ENCODE data around the gene LRRC75A. TPM values are rescaled to one million over a fixed set of nuclear protein-coding genes. Genes with fewer than 3 reads are reported as not detected.

Gene LRRC75A
- polyA plus RNA-seq, 1 donor (not counting 4 experiments of a cell fraction or from before 2014, with no cell fraction given), result not detected

- no peaks in the 10 kb centered on the region for H3K9me3 ChIP-seq (ENCODE audit: control insufficient read depth, low read depth, low read length)
- H3K4me1 ChIP-seq (ENCODE audit: control insufficient read depth, extremely low read depth, insufficient read depth, low read length), result no peaks in the 10 kb centered on the region
- no peak for TF ChIP-seq CTCF (optimal IDR thresholded peaks at IDR 0.05 in 1 of 3, IDR thresholded peaks at IDR 0.05 in 1 of 3, conservative IDR thresholded peaks at IDR 0.05 in 1 of 3; ENCODE audit: extremely low read depth in 1 of 3, insufficient read depth in 2 of 3, low read length in 3 of 3)
- no peak for TF ChIP-seq EZH2 (IDR thresholded peaks at IDR 0.05; ENCODE audit: low read length)
- peaks cover 40% of the 10 kb centered on the region for H3K27me3 ChIP-seq (ENCODE audit: control insufficient read depth, extremely low read depth, insufficient read depth, low read length)
- FAIRE-seq (no peak), DNase-seq (ENCODE audit: low read depth, low spot score) (no peak)
- no peak overlapping the region for H2AFZ ChIP-seq (ENCODE audit: control insufficient read depth, low read length)
- no peaks in the 10 kb centered on the region for H4K20me1 ChIP-seq (ENCODE audit: control insufficient read depth, extremely low read depth, insufficient read depth, low read length)
- H3K4me3 ChIP-seq (ENCODE audit: control insufficient read depth in 2 of 3, extremely low read depth in 1 of 3, insufficient read depth in 2 of 3, low read depth in 1 of 3, low read length in 3 of 3), result no peak overlapping the region
- H3K27ac ChIP-seq (ENCODE audit: control insufficient read depth, insufficient read depth, low read length), result no peak overlapping the region
- no peak overlapping the region for H3K4me2 ChIP-seq (ENCODE audit: control insufficient read depth, extremely low read depth, insufficient read depth, low read depth, low read length)
- H3K9me1 ChIP-seq (ENCODE audit: control insufficient read depth, extremely low read depth, insufficient read depth, low read length), result no peaks in the 10 kb centered on the region
- no peak overlapping the region for H3K9ac ChIP-seq (ENCODE audit: control insufficient read depth, extremely low read depth, insufficient read depth, low read length)
- no peaks in the 10 kb centered on the region for H3K36me3 ChIP-seq (ENCODE audit: control insufficient read depth in 2 of 2, extremely low read depth in 1 of 2, insufficient read depth in 2 of 2, low read length in 2 of 2)
- dilution Hi-C loops (cut with MboI; ENCODE audit: extremely low pct_ligation_motif_present, low sequenced_read_pairs), result no loop called here
- no peaks in the 10 kb centered on the region for H3K79me2 ChIP-seq (ENCODE audit: control insufficient read depth, insufficient read depth, low read length)
Measured at GRCh38 chr17:16496820-16497489, 5.0 kb upstream of the LRRC75A start.

GRCh38 chr17:16495980-16496819 is 4.2 kb upstream of the LRRC75A start:
- Histone ChIP-seq H4K20me1 (ENCODE audit: control insufficient read depth, extremely low read depth, insufficient read depth, low read length) (no peaks in the 10 kb centered on the region), H3K27me3 (ENCODE audit: control insufficient read depth, extremely low read depth, insufficient read depth, low read length) (peaks cover 43% of the 10 kb centered on the region), H3K4me3 (ENCODE audit: control insufficient read depth in 2 of 3, extremely low read depth in 1 of 3, insufficient read depth in 2 of 3, low read depth in 1 of 3, low read length in 3 of 3) (no peak overlapping the region), H3K9me1 (ENCODE audit: control insufficient read depth, extremely low read depth, insufficient read depth, low read length) (no peaks in the 10 kb centered on the region), H3K79me2 (ENCODE audit: control insufficient read depth, insufficient read depth, low read length) (no peaks in the 10 kb centered on the region), H3K9ac (ENCODE audit: control insufficient read depth, extremely low read depth, insufficient read depth, low read length) (no peak overlapping the region), H3K36me3 (ENCODE audit: control insufficient read depth in 2 of 2, extremely low read depth in 1 of 2, insufficient read depth in 2 of 2, low read length in 2 of 2) (no peaks in the 10 kb centered on the region), H2AFZ (ENCODE audit: control insufficient read depth, low read length) (no peak overlapping the region), H3K27ac (ENCODE audit: control insufficient read depth, insufficient read depth, low read length) (no peak overlapping the region), H3K4me1 (ENCODE audit: control insufficient read depth, extremely low read depth, insufficient read depth, low read length) (no peaks in the 10 kb centered on the region), H3K9me3 (ENCODE audit: control insufficient read depth, low read depth, low read length) (no peaks in the 10 kb centered on the region), H3K4me2 (ENCODE audit: control insufficient read depth, extremely low read depth, insufficient read depth, low read depth, low read length) (no peak overlapping the region)
- DNase-seq (ENCODE audit: low read depth, low spot score) (no peak), FAIRE-seq (no peak)
- dilution Hi-C loops (cut with MboI; ENCODE audit: extremely low pct_ligation_motif_present, low sequenced_read_pairs), result no loop called here
- TF ChIP-seq EZH2 (IDR thresholded peaks at IDR 0.05; ENCODE audit: low read length) (no peak), CTCF (optimal IDR thresholded peaks at IDR 0.05 in 1 of 3, IDR thresholded peaks at IDR 0.05 in 1 of 3, conservative IDR thresholded peaks at IDR 0.05 in 1 of 3; ENCODE audit: extremely low read depth in 1 of 3, insufficient read depth in 2 of 3, low read length in 3 of 3) (no peak)

All from keratinocyte (primary cell).